Small intestine (tissue), 7 donors: Measurements from ENCODE around the gene RALA. TPM values are rescaled to one million over a fixed set of nuclear protein-coding genes. Genes with fewer than 3 reads are reported as not detected.

Experiments
- DNase-seq, 2 donors: peaks; one replicate each; pipeline versions ENCODE4 v3.0.0 to v3.0.0-alpha.2; 2013
- FAIRE-seq: peaks from 2 replicates; lab custom pipeline; 2012; peaks lifted over from hg19 to GRCh38; lab: Jason Lieb, UNC
- H3K27ac ChIP-seq, 3 donors: one replicate each; pipeline ENCODE4 v1.5.1; 2013; ENCODE audit warnings: low read length in 2 of 3, mild to moderate bottlenecking in 2 of 3, control low read depth in 1 of 3, inconsistent platforms in 1 of 3, low read depth in 1 of 3, moderate library complexity in 1 of 3
- H3K27me3 ChIP-seq, 3 donors: one replicate each; pipeline ENCODE4 v1.6.1; 2013; ENCODE audit warnings: low read length in 3 of 3, inconsistent platforms in 1 of 3; ENCODE audit not compliant: control insufficient read depth in 3 of 3, insufficient read depth in 3 of 3
- H3K36me3 ChIP-seq, 3 donors: one replicate each; pipeline ENCODE4 v1.6.1; 2013; ENCODE audit warnings: low read length in 3 of 3, inconsistent platforms in 1 of 3, low read depth in 1 of 3, mild to moderate bottlenecking in 1 of 3, moderate library complexity in 1 of 3; ENCODE audit not compliant: control insufficient read depth in 3 of 3, insufficient read depth in 2 of 3
- H3K4me1 ChIP-seq, 3 donors: one replicate each; pipeline ENCODE4 v1.6.1; 2013; ENCODE audit warnings: low read length in 2 of 3, inconsistent platforms in 1 of 3, low read depth in 1 of 3, mild to moderate bottlenecking in 1 of 3, moderate library complexity in 1 of 3; ENCODE audit not compliant: control insufficient read depth in 3 of 3, insufficient read depth in 2 of 3
- H3K4me3 ChIP-seq, 3 donors: one replicate each; pipeline ENCODE4 v1.5.1; 2013; ENCODE audit warnings: low read length in 3 of 3, control low read depth in 1 of 3, inconsistent platforms in 1 of 3, low read depth in 1 of 3, mild to moderate bottlenecking in 1 of 3, moderate library complexity in 1 of 3
- H3K9me3 ChIP-seq, 2 donors: one replicate each; pipeline ENCODE4 v1.6.1; 2013; ENCODE audit warnings: low read depth in 1 of 2, low read length in 1 of 2; ENCODE audit not compliant: control insufficient read depth in 2 of 2, insufficient read depth in 1 of 2
- WGBS, 3 donors: extraction: QIAGEN DNeasy Blood & Tissue Kit; methylation state at CpG; one replicate each; pipeline ENCODE4 v1.1.7; 2013; 5-methylcytosine and 5-hydroxymethylcytosine counted together
- polyA plus RNA-seq, 4 donors: library from polyadenylated mRNA; stranded (reverse) in 3 of 4; unstranded in 1 of 4; fragments of 200-250 nt in 3 of 4; fragments of 120-200 nt in 1 of 4; gene quantifications; one replicate each; pipeline versions ENCODE4 v1.2.1 to v1.2.3, GENCODE V29; 2013
- donor health status: healthy with polysubstance abuse.
- donor health status: control.
- donor health status: control.
- donor health status: Bipolar disorder and iron deficiency.
- donor health status: healthy.

RALA gene
- polyA plus RNA-seq, 4 donors: 37.3 to 57.7 (median 49.7) TPM

GRCh38 chr7:39709768-39710311 is 86.5 kb downstream of the RALA start:
- peaks cover 0 to 4% (median 0%) of the 10 kb centered on the region in 3 donors for H3K36me3 ChIP-seq
- DNase-seq (peak in 1 of 2 donors; percentile 35), FAIRE-seq (no peak)
- peak overlapping the region in 1 of 3 donors; percentile 1 for H3K27ac ChIP-seq
- no peaks in the 10 kb centered on the region for H3K4me1 ChIP-seq
- H3K9me3 ChIP-seq: peaks cover 3 to 19% of the 10 kb centered on the region in 2 donors
- no peak overlapping the region for H3K4me3 ChIP-seq
- no peaks in the 10 kb centered on the region for H3K27me3 ChIP-seq
- WGBS, 3 donors: 26 to 47% (median 40%) methylated on average over 3 of the region's 3 CpGs

- Histone ChIP-seq H3K36me3 (peaks cover 0 to 2% (median 0%) of the 10 kb centered on the region in 3 donors), H3K27me3 (no peaks in the 10 kb centered on the region), H3K4me3 (no peak overlapping the region), H3K27ac (no peak overlapping the region), H3K9me3 (peaks cover 3 to 32% of the 10 kb centered on the region in 2 donors), H3K4me1 (no peaks in the 10 kb centered on the region)
- FAIRE-seq (no peak), DNase-seq (no peak)
- WGBS, 3 donors: 57 to 92% (median 89%) methylated on average over 1 of the region's 1 CpG
Observed at GRCh38 chr7:39712751-39713150, 89.4 kb downstream of the RALA start.

- Histone ChIP-seq H3K27ac (no peak overlapping the region), H3K4me3 (no peak overlapping the region), H3K9me3 (peaks cover 3 to 32% of the 10 kb centered on the region in 2 donors), H3K4me1 (no peaks in the 10 kb centered on the region), H3K36me3 (no peaks in the 10 kb centered on the region), H3K27me3 (no peaks in the 10 kb centered on the region)
- WGBS, 3 donors: 86 to 100% (median 95%) methylated on average over 1 of the region's 1 CpG
- DNase-seq (no peak), FAIRE-seq (no peak)
Observed at GRCh38 chr7:39714447-39715091, 91.2 kb downstream of the RALA start.

GRCh38 chr7:39720586-39720985 is 97.2 kb downstream of the RALA start:
- Histone ChIP-seq H3K27me3 (no peaks in the 10 kb centered on the region), H3K9me3 (peaks cover 0 to 9% of the 10 kb centered on the region in 2 donors), H3K27ac (peak overlapping the region in 2 of 3 donors; percentile 15 to 87), H3K4me1 (peaks cover 0 to 10% (median 5%) of the 10 kb centered on the region in 3 donors), H3K4me3 (no peak overlapping the region), H3K36me3 (no peaks in the 10 kb centered on the region)
- WGBS, 3 donors: 8 to 53% (median 27%) methylated on average over 7 of the region's 7 CpGs
- peak; percentile 84 to 90 for DNase-seq
- FAIRE-seq: no peak

GRCh38 chr7:39721345-39721744 is 98.0 kb downstream of the RALA start:
- no peak overlapping the region for H3K4me3 ChIP-seq
- no peaks in the 10 kb centered on the region for H3K36me3 ChIP-seq
- DNase-seq (peak in 1 of 2 donors; percentile 20), FAIRE-seq (no peak)
- H3K27ac ChIP-seq: peak overlapping the region in 1 of 3 donors; percentile 65
- peaks cover 0 to 3% of the 10 kb centered on the region in 2 donors for H3K9me3 ChIP-seq
- H3K4me1 ChIP-seq: peaks cover 0 to 10% (median 5%) of the 10 kb centered on the region in 3 donors
- WGBS, 3 donors: 69 to 81% (median 74%) methylated on average over 3 of the region's 3 CpGs
- H3K27me3 ChIP-seq: no peaks in the 10 kb centered on the region

- no peak for FAIRE-seq
- H3K4me1 ChIP-seq: peaks cover 0 to 10% (median 5%) of the 10 kb centered on the region in 3 donors
- WGBS, 3 donors: 95% methylated on average over 17 of the region's 17 CpGs
Observed at GRCh38 chr7:39721919-39722597, 98.7 kb downstream of the RALA start.

GRCh38 chr7:39727231-39728012 is 104.0 kb downstream of the RALA start:
- no peak for FAIRE-seq
- H3K4me3 ChIP-seq: no peak overlapping the region
- no peak overlapping the region for H3K27ac ChIP-seq
- H3K4me1 ChIP-seq: no peaks in the 10 kb centered on the region
- no peaks in the 10 kb centered on the region for H3K9me3 ChIP-seq
- 91 to 98% (median 92%) methylated on average over 3 of the region's 3 CpGs for WGBS, 3 donors
- DNase-seq: no peak
- peaks cover 0 to 4% (median 0%) of the 10 kb centered on the region in 3 donors for H3K27me3 ChIP-seq
- no peaks in the 10 kb centered on the region for H3K36me3 ChIP-seq

More at GRCh38 chr7:39721919-39722597, 98.7 kb downstream of the RALA start:
- peaks cover 0 to 3% of the 10 kb centered on the region in 2 donors for H3K9me3 ChIP-seq
- H3K4me3 ChIP-seq: no peak overlapping the region
- no peak for DNase-seq
- H3K36me3 ChIP-seq: no peaks in the 10 kb centered on the region
- no peaks in the 10 kb centered on the region for H3K27me3 ChIP-seq
- H3K27ac ChIP-seq: no peak overlapping the region
